Measurements from ENCODE around the gene PLA2G12B. TPM values are rescaled to one million over a fixed set of nuclear protein-coding genes. Genes with fewer than 3 reads are reported as not detected.
"Not testable (repeated sequence)": the region's sequence is repeated elsewhere in the genome, so short reads cannot be mapped to it uniquely, and the experiment has no call there.

Gene PLA2G12B
- total RNA-seq, 1 experiment from 2014 or later, result not detected

DNA sequence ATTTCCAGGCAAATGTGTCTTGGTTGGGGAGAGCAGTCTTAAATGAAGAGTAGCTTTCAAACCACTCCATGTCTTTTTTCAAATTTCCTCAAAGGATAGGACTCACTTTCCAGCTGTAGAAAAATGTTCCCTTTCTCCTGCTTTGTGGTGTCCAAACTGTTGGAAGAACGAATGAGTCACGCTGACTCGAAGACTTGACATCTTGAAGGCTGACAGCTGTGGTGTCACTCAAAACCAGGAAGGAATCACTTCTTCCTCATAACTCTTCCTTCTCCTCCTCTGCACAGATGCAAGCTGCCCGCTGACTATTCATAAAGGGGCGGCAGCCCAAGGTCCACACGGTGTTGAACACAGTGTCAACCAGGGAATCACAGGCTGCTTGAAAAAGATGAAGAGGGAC lies 19.2 kb downstream of the PLA2G12B start:
- peak; percentile 33 for DNase-seq (ENCODE audit: low read depth)

DNA sequence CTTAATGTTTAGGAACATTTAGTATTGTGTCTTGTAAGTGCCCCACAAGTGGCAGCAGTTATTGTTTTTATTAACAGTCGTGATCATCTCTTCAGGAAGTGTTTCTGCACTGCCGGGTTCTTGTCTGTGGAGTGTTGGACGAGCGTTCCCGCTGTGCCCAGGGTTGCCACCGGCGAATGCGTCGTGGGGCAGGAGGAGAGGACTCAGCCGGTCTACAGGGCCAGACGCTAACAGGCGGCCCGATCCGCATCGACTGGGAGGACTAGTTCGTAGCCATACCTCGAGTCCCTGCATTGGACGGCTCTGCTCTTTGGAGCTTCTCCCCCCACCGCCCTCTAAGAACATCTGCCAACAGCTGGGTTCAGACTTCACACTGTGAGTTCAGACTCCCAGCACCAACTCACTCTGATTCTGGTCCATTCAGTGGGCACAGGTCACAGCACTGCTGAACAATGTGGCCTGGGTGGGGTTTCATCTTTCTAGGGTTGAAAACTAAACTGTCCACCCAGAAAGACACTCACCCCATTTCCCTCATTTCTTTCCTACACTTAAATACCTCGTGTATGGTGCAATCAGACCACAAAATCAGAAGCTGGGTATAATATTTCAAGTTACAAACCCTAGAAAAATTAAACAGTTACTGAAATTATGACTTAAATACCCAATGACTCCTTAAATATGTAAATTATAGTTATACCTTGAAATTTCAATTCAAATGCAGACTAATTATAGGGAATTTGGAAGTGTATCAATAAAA lies 22.2 kb downstream of the PLA2G12B start:
- DNase-seq (ENCODE audit: low read depth), result no peak

DNA sequence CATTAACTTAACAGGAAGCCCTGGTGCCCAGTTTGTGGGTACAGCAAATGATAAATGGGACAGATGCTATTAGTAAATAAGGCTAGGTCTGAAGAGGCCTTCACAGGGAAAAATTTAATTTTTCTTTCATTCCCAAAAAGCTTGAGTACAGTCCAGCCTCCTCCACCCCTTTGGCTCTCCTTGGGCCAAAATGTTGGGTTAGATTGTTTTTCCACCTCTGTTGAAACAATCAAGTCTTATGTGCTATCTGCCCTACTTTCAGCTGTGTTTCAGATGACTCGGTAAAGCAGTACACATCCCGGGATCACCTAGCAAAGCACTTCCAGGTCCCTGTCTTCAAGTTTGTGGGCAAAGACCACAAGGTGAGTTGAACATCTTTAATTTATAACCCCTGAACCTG lies 24.3 kb downstream of the PLA2G12B start:
- no peak for DNase-seq (ENCODE audit: low read depth)

DNA sequence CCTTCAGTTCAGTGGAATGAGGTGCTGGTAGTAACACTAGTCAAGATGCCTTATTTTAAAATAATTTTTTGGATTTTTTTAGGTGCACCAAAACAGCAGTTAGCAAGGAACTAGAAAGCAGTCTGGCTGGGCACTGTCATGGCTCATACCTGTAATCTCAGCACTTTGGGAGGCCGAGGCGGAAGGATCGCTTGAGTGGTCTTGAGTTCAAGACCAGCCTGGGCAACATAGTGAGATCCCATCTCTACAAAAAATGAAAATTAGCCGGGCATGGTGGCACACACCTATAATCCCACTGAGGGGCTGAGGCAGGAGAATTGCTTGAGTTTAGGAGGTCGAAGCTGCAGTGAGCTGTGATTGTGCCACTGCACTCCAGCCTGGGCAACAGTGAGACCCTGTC lies 25.8 kb downstream of the PLA2G12B start:
- DNase-seq (ENCODE audit: low read depth), result no peak

DNA sequence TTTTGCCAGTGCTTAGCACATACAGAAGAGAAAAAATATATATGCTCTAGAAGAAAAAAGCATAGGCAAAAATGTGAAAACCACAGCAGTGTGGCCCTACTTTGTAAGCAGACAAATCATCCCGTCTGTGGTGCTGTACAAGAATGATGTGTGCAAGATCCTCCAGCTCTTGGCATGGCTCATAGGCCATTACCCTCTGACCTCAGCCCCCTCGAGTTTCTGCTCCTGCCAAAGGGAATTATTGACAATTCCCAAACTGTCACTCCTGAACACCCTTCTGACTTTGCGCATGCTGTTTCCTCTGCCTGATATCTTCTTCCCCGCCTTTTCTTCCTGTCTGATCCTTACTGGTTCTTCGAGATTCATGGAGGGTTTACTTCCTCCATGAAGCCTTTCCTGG lies 27.1 kb downstream of the PLA2G12B start:
- DNase-seq (ENCODE audit: low read depth), result no peak

DNA sequence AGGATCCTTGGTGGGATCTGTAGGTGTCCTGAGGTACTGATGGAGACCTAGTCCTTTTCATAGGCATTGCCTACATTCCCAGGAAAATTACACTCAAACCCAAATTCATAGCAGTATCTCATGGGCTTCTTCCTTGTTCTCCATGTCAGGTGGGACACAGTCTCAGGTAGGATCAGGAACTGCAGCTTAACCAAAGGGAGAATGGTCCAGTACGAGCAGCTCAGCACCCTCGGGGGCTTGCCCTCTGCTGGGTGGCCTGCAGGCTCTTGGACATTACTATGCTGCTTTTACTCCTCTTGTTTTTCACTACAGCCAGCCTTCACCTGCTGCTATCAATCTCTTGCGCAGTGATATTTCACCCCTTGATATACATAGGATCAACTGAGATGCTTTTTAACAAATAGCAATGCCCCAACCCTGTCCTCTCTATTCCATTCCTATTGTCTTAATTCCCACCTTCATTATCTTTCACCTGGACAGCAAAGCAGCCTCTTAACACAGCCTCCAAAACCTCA lies 28.6 kb downstream of the PLA2G12B start:
- DNase-seq (ENCODE audit: low read depth), result no peak

DNA sequence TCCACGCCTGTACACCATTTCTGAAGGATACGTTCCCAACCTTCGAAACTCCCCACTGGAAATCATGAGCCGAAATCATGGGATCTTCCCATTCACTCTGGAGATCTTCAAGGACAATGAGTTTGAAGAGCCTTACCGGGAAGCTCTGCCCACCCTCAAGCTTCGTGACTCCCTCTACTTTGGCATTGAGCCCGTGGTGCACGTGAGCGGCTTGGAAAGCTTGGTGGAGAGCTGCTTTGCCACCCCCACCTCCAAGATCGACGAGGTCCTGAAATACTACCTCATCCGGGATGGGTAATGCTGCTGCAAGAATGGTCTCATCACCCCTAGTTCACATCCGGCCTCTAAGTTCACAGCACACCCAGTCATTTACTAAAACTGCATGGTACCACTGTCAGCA lies 30.3 kb downstream of the PLA2G12B start:
- no peak for DNase-seq (ENCODE audit: low read depth)

DNA sequence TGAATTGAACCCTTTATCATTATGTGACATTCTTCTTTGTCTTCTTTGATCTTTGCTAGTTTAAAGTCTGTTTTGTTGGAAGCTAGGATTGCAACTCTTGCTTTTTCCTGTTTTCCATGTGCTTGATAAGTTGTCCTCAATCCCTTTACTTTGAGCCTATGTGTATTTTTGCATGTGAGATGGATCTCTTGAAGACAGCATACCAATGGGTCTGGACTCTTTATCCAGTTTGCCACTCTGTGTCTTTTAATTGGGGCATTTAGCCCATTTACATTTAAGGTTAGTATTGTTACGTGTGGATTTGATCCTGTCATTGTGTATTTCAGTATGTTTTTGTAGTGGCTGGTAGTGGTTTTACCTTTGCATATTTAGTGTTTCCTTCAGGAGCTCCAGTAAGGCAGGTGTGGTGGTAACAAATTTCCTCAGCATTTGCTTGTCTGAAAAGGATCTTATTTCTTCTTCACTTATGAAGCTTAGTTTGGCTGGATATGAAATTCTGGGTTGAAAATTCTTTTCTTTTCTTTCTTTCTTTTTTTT lies 33.4 kb downstream of the PLA2G12B start:
- DNase-seq (ENCODE audit: low read depth), result not testable (repeated sequence)

DNA sequence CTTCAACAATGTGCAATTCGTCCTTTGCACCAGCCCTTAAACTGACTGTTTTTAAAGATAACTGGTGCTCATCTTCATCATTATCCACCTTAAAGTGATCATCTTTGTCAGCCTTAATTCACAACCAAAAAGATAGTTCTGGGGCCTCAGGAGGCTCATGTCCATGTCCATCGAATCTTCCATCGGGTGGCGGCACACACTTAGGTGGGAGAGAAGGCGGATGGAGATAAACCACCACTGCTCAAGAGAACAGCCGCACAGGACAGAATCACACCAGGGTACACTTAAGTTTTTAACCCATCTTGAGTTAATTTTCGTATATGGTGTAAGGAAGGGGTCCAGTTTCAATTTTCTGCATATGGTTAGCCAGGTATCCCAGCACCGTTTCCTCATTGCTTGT lies 36.3 kb downstream of the PLA2G12B start:
- DNase-seq (ENCODE audit: low read depth), result no peak

DNA sequence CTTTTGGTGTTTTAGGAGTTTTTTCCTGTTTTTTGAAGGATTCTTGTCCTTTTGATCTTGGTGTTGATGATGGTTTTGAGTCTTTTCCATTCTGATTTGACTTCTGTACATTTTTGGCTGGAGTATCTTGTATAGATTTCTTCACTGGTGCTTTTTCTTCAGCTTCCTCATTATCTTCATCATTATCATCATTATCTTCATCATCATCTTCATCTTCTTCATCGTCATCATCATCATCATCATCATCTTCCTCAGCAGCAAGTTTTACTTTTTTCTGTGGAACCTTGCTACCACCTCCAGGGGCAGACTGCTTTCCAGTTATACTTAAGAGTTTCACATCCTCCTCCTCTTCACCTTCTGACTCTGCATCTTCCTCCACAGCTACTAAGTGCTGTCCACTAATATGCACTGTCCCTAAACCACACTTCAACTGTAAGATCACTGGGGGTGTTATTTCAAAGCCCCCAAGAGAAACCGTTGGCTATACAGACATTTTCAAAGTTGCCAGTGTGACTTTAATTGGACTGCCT lies 36.7 kb downstream of the PLA2G12B start:
- DNase-seq (ENCODE audit: low read depth), result not testable (repeated sequence)

DNA sequence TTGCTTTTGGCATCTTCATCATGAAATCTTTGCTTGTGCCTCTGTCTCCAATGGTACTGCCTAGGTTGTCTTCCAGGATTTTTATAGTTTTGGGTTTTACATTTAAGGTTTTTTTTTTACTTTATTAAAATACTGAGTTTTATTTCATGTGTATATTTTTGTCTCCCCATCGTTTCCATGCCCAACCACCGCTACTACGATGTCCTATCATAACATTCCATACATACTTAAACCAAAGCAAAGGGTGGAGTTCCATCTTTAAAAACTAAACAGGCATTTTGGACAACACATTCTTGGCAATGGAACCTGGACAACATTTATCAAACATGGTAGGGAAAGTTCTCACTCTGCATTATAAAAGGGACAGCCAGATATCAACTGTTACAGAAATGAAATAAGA lies 37.4 kb downstream of the PLA2G12B start:
- not testable (repeated sequence) for DNase-seq (ENCODE audit: low read depth)

DNA sequence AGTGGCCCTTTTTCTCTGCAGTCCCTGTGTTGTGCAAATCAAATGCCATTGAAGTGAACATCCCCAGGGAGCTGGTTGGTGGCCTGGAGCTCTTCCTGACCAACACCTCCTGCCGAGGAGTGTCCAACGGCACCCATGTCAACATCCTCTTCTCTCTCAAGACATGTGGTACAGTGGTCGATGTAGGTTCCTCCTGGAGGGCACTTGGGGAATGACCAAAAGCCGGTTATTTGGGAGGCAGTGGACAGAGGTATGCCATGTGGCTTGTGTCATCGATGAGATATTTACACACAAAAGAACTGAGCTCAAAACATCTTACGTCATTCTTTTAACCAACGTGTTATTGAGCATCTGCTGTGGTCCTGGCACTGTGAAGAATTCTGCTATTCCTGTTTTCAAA lies 41.3 kb downstream of the PLA2G12B start:
- DNase-seq (ENCODE audit: low read depth), result peak; percentile 5

DNA sequence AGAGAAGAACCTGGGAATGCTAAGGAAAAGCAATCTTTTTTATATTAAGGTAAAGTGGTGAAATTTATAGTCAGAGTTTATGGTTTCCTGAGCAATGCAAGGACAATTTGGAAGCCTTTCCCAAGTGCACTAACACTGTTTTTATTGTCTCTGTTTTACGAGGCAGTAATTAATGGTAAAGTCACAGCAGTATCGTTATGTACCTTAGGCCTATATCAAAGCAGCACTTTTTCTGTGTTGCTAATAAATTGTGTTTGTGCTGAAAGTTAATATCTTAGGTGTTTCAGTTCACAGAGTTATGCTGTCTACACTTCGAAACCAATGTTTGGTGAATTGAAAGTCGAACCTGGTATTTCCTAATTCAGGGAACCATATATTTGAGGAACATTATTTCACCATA lies 41.9 kb downstream of the PLA2G12B start:
- DNase-seq (ENCODE audit: low read depth), result no peak

DNA sequence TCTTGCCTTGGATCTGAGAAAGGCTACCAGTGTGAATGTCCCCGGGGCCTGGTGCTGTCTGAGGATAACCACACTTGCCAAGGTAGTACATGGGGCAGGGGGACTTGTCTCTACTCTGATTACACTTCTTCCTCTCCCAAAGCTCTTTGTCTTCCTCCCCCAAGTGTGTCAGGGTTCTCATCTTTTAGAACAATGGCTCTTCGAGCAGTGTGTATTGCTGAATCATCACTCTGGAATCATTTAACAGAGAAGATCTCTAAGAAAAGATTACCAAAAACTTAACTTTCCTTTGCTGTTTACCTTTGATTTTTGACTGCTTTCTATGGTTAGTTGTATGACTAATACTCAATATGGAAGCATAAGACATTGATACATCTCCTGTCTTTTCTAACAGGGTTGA lies 42.8 kb downstream of the PLA2G12B start:
- no peak for DNase-seq (ENCODE audit: low read depth)

DNA sequence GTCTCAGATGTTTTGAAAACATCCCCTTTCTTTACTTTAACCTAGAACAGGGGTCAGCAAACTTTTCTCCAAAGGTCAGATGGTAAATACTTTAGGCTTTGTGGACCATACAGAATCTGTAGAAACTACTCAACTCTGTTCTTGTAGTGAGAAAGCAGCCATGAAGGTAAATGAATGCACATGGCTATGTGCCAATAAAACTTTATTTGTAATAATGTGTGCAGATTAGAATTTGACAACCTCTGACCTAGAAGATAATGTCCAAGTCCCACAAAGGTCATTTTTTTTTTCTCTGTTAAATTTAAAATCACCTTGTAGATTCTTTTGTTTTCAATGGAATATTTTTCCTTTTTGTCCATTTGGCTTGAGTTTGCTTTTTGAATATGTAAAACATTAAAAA lies 43.9 kb downstream of the PLA2G12B start:
- no peak for DNase-seq (ENCODE audit: low read depth)

DNA sequence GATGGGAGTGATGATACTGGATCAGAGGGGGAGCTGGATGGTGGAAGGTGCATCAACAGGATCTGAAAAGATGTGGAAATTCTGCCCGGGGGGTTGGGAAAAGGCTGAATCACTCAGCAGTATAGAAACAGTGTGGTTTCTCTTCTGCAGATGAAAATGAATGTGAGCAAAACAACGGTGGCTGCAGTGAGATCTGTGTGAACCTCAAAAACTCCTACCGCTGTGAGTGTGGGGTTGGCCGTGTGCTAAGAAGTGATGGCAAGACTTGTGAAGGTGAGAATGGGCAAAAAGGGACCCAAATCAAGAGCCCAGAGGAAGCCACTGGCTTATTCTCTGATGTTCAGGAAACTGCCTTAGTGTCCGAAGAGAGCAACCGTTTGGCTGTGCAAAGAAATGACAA lies 48.2 kb downstream of the PLA2G12B start:
- peak; percentile 22 for DNase-seq (ENCODE audit: low read depth)

DNA sequence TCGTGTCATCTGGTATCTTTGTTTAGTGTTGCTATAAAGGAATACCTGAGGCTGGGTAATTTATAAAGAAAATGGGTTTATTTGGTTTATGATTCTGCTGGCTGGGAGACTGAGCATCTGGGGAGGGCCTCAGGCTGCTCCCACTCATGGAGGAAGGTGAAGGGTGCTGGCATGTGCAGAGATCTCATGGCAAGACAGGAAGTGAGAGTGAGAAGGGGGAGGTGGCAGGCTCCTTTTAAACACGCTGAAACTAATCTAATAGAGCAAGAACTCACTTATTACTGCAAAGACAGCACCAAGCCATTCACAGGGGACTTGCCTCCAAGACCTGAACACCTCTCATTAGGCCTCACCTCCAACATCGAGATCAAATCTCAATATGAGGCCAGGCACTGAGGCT lies 49.8 kb downstream of the PLA2G12B start:
- DNase-seq (ENCODE audit: low read depth), result no peak

DNA sequence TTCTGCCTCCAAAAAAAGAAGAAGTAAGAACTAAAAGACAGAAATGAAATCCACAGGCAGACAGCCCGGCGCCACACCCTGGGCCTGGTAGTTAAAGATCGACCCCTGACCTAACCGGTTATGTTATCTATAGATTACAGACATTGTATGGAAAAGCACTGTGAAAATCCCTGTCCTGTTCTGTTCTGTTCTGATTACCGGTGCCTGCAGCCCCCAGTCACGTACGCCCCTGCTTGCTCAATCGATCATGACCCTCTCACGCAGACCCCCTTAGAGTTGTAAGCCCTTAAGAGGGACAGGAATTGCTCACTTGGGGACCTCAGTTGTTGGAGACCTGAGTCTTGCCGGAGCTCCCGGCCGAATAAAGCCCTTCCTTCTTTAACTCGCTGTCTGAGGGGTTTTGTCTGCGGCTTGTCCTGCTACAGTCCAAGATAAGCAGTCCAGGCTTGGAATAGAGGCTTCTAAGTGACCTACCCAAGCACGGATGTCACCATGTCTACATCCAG lies 50.6 kb downstream of the PLA2G12B start:
- DNase-seq (ENCODE audit: low read depth), result not testable (repeated sequence)

DNA sequence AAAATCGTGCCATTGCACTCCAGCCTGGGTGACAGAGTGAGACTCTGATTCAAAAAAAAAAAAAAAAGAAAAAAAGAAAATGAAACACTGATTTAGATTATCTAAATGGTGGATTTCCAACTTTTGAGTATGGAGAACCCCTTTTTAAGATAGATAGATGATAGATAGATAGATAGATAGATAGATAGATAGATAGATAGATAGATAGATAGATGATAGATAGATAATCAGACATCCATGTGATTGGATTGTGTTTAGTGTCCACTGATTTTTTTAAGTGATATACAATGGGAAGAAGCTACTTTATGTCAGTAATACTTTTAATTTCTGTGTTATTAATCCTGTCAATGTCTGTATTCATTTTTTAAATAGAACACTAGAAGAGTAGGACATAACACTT lies 55.1 kb downstream of the PLA2G12B start:
- no peak for DNase-seq (ENCODE audit: low read depth)

DNA sequence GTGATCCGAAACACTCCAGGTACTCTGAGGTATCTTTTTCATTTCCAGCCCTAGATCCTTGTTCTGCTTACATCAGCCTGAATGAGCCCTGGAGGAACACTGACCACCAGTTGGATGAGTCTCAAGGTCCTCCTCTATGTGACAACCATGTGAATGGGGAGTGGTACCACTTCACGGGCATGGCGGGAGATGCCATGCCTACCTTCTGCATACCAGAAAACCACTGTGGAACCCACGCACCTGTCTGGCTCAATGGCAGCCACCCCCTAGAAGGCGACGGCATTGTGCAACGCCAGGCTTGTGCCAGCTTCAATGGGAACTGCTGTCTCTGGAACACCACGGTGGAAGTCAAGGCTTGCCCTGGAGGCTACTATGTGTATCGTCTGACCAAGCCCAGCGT lies 56.0 kb downstream of the PLA2G12B start:
- no peak for DNase-seq (ENCODE audit: low read depth)

DNA sequence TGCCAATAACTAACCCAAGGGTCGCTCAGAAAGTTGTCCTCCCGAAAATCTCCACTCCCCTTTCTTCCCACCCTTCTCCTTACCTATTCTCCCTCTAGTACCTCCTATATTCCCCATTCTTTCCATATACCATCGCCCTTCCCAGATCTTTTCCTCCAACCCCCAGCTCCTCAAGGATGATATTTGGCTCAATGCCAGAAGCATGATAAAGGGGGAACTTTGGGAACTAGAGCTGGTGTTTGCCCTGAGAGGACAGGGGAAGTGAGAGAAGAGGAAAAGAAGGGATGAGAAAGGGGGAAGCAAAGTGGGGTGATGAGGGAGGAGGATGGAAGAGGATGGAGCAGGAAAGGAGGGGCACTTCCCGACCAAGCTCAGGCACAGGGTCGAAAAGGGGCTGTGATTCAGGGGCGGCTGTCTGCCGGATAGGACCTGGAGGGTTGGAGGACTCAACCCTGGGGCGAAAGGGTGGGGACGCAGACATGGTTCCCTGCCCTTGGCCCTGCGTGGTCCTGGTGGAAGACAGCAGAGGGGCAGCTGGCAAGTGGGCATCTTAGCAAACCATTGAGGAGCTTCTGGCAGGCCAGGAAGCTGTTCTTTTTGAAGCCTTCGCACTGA lies 59.3 kb downstream of the PLA2G12B start:
- DNase-seq (ENCODE audit: low read depth), result no peak

DNA sequence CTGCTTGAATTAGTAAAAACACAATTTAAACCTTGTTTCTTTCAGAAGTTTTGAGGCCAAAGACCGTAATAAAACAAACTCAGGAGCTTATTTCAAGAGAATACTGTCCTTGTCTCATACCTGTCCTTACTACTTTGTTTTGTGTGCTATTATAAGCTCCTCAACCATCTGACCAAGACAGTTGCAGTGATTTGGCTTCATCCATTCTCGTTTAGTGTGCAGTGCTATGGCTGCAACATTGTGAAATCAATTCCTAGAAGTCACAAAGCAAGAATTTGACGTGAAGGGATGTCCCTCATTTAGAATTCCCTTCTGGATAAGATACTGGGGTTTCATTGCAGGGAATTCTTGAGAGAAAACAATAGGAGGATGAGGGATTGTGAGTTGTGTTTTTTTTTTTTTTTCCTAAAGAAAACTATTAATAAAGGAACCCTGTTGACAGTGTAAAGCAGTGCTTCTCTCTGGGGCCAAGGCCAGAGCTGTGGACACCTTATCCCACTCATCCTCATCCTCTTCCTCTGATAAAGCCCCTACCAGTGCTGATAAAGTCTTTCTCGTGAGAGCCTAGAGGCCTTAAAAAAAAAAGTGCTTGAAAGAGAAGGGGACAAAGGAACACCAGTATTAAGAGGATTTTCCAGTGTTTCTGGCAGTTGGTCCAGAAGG lies 61.3 kb downstream of the PLA2G12B start, which contains the start of gene OIT3:
Gene OIT3, plus strand, starts transcription at position 604 of the 663 bp plus-strand sequence. CDS start 60 bp downstream, outside the sequence.
- DNase-seq (ENCODE audit: low read depth), result no peak
